ENCODE measurements around the gene IL9.
"Not testable (repeated sequence)": the region's sequence is repeated elsewhere in the genome, so short reads cannot be mapped to it uniquely, and the experiment has no call there.

IL9 gene

GRCh38 chr5:135866016-135866415 is 29.6 kb downstream of the IL9 start:
- no peak for DNase-seq

- DNase-seq = no peak
These were observed 30.9 kb downstream of the IL9 start for GRCh38 chr5:135864503-135865435.

GRCh38 chr5:135862744-135863143 is 32.9 kb downstream of the IL9 start:
- DNase-seq = no peak

GRCh38 chr5:135862086-135862485 is 33.6 kb downstream of the IL9 start:
- no peak for DNase-seq

- DNase-seq = no peak
These were observed 34.0 kb downstream of the IL9 start for GRCh38 chr5:135861641-135862040.

- DNase-seq = no peak
These were observed 36.0 kb downstream of the IL9 start for GRCh38 chr5:135859641-135860040.

- DNase-seq = not testable (repeated sequence)
These were observed 36.5 kb downstream of the IL9 start for GRCh38 chr5:135859186-135859585.

- no peak for DNase-seq
These were observed 37.9 kb downstream of the IL9 start for GRCh38 chr5:135857630-135858311.

GRCh38 chr5:135851915-135852845 is 43.5 kb downstream of the IL9 start:
- DNase-seq = no peak

GRCh38 chr5:135851186-135851914 is 44.3 kb downstream of the IL9 start:
- no peak for DNase-seq

- DNase-seq = no peak
These were observed 45.0 kb downstream of the IL9 start for GRCh38 chr5:135850671-135851070.

GRCh38 chr5:135850231-135850630 is 45.4 kb downstream of the IL9 start:
- DNase-seq = no peak

- DNase-seq = no peak
These were observed 47.7 kb downstream of the IL9 start for GRCh38 chr5:135847976-135848375.

GRCh38 chr5:135846311-135846710 is 49.3 kb downstream of the IL9 start:
- no peak for DNase-seq

GRCh38 chr5:135843571-135844337 is 51.9 kb downstream of the IL9 start:
- DNase-seq = no peak

GRCh38 chr5:135842737-135843136 is 52.9 kb downstream of the IL9 start:
- no peak for DNase-seq
